Ramos (cell line): ENCODE measurements around the gene FNIP1.
"Not testable (repeated sequence)": the region's sequence is repeated elsewhere in the genome, so short reads cannot be mapped to it uniquely, and the experiment has no call there.

Experiments
- in situ Hi-C: fragments of 300-500 bp; cut with MboI; formaldehyde crosslinking; loops from one replicate; pipeline ENCODE4 v1.14.3; 2022; ENCODE audit warnings: low sequenced_read_pairs; ENCODE audit not compliant: unreplicated experiment

The FNIP1 gene

GRCh38 chr5:131787736-131788135, 9.1 kb downstream of the FNIP1 start:
- in situ Hi-C loops: no loop called here

GRCh38 chr5:131786900-131787692, 9.7 kb downstream of the FNIP1 start:
- in situ Hi-C loops: no loop called here

GRCh38 chr5:131786036-131786435, 10.8 kb downstream of the FNIP1 start:
- in situ Hi-C loops: no loop called here

GRCh38 chr5:131783874-131784273, 12.9 kb downstream of the FNIP1 start:
- in situ Hi-C loops: no loop called here

DNA sequence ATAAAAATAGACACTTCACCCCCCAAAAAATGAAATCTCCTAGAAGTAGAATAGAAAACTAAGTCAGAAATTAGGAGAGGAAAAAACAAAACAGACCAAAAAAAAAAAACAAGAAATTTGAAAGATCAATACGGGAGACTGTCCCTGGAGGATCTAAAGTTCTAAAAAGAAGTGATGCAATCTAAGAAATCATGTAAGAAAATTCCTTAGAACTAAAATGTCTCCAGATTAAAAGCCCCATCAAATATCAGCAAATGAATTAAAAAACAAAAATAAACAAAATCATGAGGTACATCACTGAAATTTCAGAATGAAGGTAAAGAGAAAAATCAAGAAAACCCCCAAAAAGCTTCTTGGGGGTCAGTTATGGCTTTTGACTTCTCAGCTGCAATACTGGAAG, 13.5 kb downstream of the FNIP1 start:
- in situ Hi-C loops: no loop called here

- in situ Hi-C loops: no loop called here
Observed at GRCh38 chr5:131782717-131783116, 14.1 kb downstream of the FNIP1 start.

GRCh38 chr5:131778141-131778540, 18.7 kb downstream of the FNIP1 start:
- in situ Hi-C loops: not testable (repeated sequence)

DNA sequence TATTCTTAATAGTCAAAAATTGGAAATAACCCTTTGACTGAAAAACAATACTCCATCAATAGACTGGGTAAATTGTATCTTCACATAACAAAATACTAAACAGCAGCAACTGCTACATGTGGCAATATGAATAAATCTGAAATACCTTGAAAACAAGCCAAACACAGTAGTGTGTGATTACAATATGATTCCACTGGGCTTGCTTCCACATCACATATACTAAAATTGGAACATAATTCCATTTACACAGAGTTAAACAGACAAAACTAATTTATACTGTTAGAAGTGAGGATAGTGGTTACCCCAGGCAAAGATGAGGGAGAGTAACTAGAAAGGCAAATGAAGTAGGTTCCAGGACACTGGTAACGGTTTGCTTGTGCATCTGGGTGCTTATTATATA, 20.4 kb downstream of the FNIP1 start:
- in situ Hi-C loops: no loop called here

DNA sequence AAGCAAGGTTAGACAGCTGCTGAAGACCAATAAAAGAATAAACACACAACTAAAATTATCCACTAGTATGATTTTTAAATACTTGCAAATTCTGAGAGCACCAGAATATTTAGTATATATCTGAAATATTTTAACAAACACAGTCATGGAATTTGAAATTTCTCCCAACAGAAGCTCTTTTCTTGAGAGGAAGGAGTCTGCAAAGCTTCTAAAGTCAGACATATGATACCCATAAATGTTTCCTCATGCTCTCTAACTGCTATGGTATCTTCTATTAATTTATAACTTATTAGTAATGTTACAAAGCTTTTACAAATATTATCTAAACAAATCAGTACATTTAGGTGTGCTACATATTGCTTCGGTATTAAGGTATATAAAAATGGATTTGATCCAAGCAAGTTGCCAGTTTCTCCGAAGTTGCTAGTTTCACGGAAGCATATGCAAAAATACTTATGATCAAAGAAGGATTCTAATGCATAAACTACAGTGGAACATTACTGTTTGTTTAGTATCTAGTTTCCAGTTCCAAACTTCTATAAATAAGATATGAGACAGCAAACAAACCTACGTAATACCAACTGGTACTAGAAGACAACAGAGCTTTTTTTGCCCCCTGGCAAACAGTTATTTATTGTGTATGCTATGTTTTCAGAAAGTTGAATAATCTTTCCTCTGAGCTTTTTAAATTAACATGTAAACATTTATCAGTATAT, 22.0 kb downstream of the FNIP1 start:
- in situ Hi-C loops: no loop called here

DNA sequence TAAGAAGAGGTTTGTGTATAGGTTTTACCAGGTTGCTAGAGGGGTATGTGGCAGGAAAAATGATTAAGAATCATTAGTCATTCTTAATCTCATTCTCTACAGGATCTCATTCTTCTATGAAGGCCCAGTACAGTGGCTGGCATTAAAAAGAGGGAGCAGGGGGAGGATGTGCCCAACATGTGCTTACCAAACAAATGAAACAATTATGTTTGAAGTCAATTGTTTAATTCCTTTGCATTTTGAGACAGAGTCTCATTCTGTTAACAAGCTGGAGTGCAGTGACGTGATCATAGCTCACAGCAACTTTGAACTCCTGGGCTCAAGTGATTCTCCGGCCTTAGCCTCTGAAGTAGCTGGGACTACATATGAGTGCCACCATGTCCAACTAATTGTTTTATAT, 23.0 kb downstream of the FNIP1 start:
- in situ Hi-C loops: no loop called here

GRCh38 chr5:131771692-131772091, 25.1 kb downstream of the FNIP1 start:
- in situ Hi-C loops: no loop called here

GRCh38 chr5:131769961-131770360, 26.9 kb downstream of the FNIP1 start:
- in situ Hi-C loops: no loop called here

GRCh38 chr5:131769336-131769735, 27.5 kb downstream of the FNIP1 start:
- in situ Hi-C loops: no loop called here

GRCh38 chr5:131767891-131768290, 28.9 kb downstream of the FNIP1 start:
- in situ Hi-C loops: no loop called here

DNA sequence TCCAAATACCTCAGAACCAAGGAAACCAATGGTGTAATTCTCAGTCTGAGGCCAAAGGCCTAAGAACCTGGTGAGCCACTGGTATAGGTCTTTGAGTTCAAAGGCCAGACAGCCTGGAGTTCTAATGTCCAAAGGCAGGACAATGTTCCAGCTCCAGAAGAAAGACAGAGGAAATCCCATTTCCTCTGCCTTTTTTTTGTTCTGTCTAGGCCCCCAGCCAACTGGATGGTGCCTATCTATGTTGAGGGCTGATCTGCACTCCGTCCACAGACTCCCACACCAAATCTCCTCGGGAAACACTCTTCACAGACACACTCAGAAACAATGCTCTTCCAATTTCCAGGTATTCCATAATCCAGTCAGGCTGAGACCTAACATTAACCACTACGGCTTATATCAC, 30.1 kb downstream of the FNIP1 start:
- in situ Hi-C loops: no loop called here

DNA sequence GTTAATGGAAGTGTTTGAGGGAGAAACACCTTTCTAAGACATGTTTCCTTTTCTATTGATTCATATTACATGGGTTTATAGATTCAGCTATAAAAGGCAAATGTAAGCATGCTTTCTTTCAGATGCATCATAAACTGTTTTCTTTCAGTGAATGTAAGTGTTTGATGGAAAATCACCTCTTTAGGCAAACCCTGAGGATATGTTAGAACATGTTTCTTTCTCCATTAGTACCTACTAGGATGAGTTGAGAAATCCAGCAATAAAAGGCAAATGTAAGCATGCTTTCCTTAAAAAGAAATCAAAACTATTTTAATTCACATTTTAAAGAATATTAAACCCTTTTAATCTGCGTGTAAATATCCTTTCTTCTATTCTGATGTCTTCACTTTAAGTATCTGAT, 31.6 kb downstream of the FNIP1 start:
- in situ Hi-C loops: no loop called here

GRCh38 chr5:131763968-131764367, 32.8 kb downstream of the FNIP1 start:
- in situ Hi-C loops: no loop called here

DNA sequence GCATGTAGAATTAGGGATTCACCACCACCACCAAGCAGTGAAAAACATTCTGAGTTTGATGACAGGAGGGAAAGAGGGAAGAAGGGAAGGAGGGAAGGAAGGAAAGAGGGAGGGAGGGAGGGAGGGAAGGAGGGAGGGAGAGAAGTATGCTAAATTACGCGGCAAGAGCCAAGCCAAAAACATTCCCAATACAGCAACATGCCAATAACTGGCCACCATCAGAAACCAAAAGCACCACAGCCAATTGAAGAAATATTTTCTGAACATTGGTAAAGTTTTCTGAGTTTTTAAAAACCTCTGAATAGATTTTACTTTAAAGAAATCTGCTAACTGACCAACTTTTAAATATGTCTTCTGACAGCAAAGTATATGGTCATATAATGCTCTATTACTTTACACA, 36.0 kb downstream of the FNIP1 start:
- in situ Hi-C loops: no loop called here

DNA sequence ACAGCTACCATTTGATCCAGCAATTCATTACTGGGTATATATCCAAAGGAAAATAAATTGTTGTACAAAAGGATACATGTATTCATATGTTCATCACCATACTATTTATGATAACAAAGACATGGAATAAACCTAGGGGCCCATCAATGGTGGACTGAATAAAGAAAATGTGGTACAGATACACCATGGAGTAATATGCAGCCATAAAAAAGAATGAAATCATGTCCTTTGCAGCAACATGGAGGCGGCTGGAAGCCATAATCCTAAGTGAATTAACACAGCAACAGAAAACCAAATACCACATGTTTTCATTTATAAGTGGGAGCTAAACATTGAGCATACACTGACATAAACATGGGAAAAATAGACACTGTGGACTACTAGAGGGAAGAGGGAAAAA, 37.1 kb downstream of the FNIP1 start:
- in situ Hi-C loops: no loop called here

- in situ Hi-C loops: no loop called here
Observed at GRCh38 chr5:131758520-131758900, 38.3 kb downstream of the FNIP1 start.

GRCh38 chr5:131757830-131758519, 38.8 kb downstream of the FNIP1 start:
- in situ Hi-C loops: no loop called here
